H9 (cell line): ENCODE data around the gene ATP2B2. TPM values are rescaled to one million over a fixed set of nuclear protein-coding genes. Genes with fewer than 3 reads are reported as not detected.

ENCODE experiments used
- DNase-seq: peaks from one replicate; pipeline ENCODE4 v3.0.0-alpha.2; 2017
- H2AFZ ChIP-seq: one replicate; pipeline ENCODE4 v1.6.1; 2013; ENCODE audit warnings: mild to moderate bottlenecking, low read length, control low read depth, moderate library complexity
- H2AK5ac ChIP-seq: 2 replicates; pipeline ENCODE4 v1.6.1; 2013; ENCODE audit warnings: low read length, control low read depth, mixed read lengths; ENCODE audit not compliant: insufficient read length
- H2BK120ac ChIP-seq: one replicate; pipeline ENCODE4 v1.6.1; 2013; ENCODE audit warnings: low read depth, mild to moderate bottlenecking, low read length, control low read depth, inconsistent platforms; ENCODE audit not compliant: poor library complexity, severe bottlenecking
- H2BK12ac ChIP-seq: 2 replicates; pipeline ENCODE4 v1.6.1; 2013; ENCODE audit warnings: low read length, control low read depth, mixed read lengths, low read depth; ENCODE audit not compliant: insufficient read length
- H2BK15ac ChIP-seq: 2 replicates; pipeline ENCODE4 v1.6.1; 2013; ENCODE audit warnings: low read depth, low read length, control low read depth
- H2BK20ac ChIP-seq: one replicate; pipeline ENCODE4 v1.6.1; 2013; ENCODE audit warnings: low read depth, mild to moderate bottlenecking, low read length, control low read depth, inconsistent platforms; ENCODE audit not compliant: poor library complexity, severe bottlenecking
- H2BK5ac ChIP-seq: 2 replicates; pipeline ENCODE4 v1.6.1; 2013; ENCODE audit warnings: low read length, control low read depth, mixed read lengths; ENCODE audit not compliant: insufficient read length
- H3K14ac ChIP-seq: 2 replicates; pipeline ENCODE4 v1.6.1; 2013; ENCODE audit warnings: low read length, control low read depth; ENCODE audit not compliant: insufficient read depth
- H3K18ac ChIP-seq: 2 replicates; pipeline ENCODE4 v1.6.1; 2013; ENCODE audit warnings: low read depth, mild to moderate bottlenecking, mixed read lengths, low read length, control low read depth; ENCODE audit not compliant: insufficient read length
- H3K23ac ChIP-seq: 2 replicates; pipeline ENCODE4 v1.6.1; 2013; ENCODE audit warnings: low read length, control low read depth, mixed read lengths, low read depth; ENCODE audit not compliant: insufficient read length
- H3K23me2 ChIP-seq: 2 replicates; pipeline ENCODE4 v1.6.1; 2013; ENCODE audit warnings: low read depth, mild to moderate bottlenecking, mixed read lengths, low read length, control low read depth; ENCODE audit not compliant: insufficient read length, poor library complexity, severe bottlenecking
- H3K27ac ChIP-seq: 2 replicates; pipeline ENCODE4 v1.5.1; 2013; ENCODE audit warnings: low read length, control low read depth, mixed read lengths, low read depth; ENCODE audit not compliant: insufficient read length
- H3K27me3 ChIP-seq: 2 replicates; pipeline ENCODE4 v1.6.1; 2013; ENCODE audit warnings: low read length, control low read depth, inconsistent platforms; ENCODE audit not compliant: insufficient read depth
- H3K4ac ChIP-seq: 2 replicates; pipeline ENCODE4 v1.6.1; 2013; ENCODE audit warnings: low read depth, mild to moderate bottlenecking, control low read depth, inconsistent platforms, low read length, moderate library complexity
- H3K4me1 ChIP-seq: 2 replicates; pipeline ENCODE4 v1.6.1; 2013; ENCODE audit warnings: low read length, control low read depth, inconsistent platforms; ENCODE audit not compliant: insufficient read depth
- H3K4me2 ChIP-seq: 2 replicates; pipeline ENCODE4 v1.6.1; 2013; ENCODE audit warnings: low read length, control low read depth, mixed read lengths; ENCODE audit not compliant: insufficient read length, insufficient read depth
- H3K56ac ChIP-seq: 2 replicates; pipeline ENCODE4 v1.6.1; 2013; ENCODE audit warnings: low read depth, mild to moderate bottlenecking, mixed read lengths, low read length, control low read depth; ENCODE audit not compliant: insufficient read length
- H3K79me1 ChIP-seq: 2 replicates; pipeline ENCODE4 v1.6.1; 2013; ENCODE audit warnings: low read depth, mild to moderate bottlenecking, moderate library complexity, low read length, control low read depth, inconsistent platforms; ENCODE audit not compliant: insufficient read depth, poor library complexity, severe bottlenecking
- H3K79me2 ChIP-seq: 2 replicates; pipeline ENCODE4 v1.6.1; 2013; ENCODE audit warnings: low read length, control low read depth, inconsistent platforms; ENCODE audit not compliant: insufficient read depth
- H3K9ac ChIP-seq: 2 replicates; pipeline ENCODE4 v1.6.1; 2013; ENCODE audit warnings: low read length, control low read depth, mixed read lengths; ENCODE audit not compliant: insufficient read length; ENCODE audit errors: extremely low read depth
- H3K9me3 ChIP-seq: one replicate; pipeline ENCODE4 v1.6.1; 2013; ENCODE audit warnings: low read depth, low read length, inconsistent platforms; ENCODE audit not compliant: control insufficient read depth
- H3T11ph ChIP-seq: one replicate; pipeline ENCODE4 v1.6.1; 2013; ENCODE audit warnings: mild to moderate bottlenecking, low read length, control low read depth, inconsistent platforms
- H4K20me1 ChIP-seq: one replicate; pipeline ENCODE4 v1.6.1; 2013; ENCODE audit not compliant: control insufficient read depth, insufficient read length, insufficient read depth
- H4K5ac ChIP-seq: 2 replicates; pipeline ENCODE4 v1.6.1; 2013; ENCODE audit warnings: low read depth, mild to moderate bottlenecking, mixed read lengths, low read length, control low read depth; ENCODE audit not compliant: insufficient read length
- H4K8ac ChIP-seq: replicated peaks from 2 replicates; pipeline ENCODE4 v1.6.1; 2013; ENCODE audit warnings: low read length, control low read depth, mixed read lengths, low read depth; ENCODE audit not compliant: insufficient read length
- H4K91ac ChIP-seq: 2 replicates; pipeline ENCODE4 v1.6.1; 2013; ENCODE audit warnings: low read depth, mild to moderate bottlenecking, moderate library complexity, mixed read lengths, low read length, control low read depth; ENCODE audit not compliant: insufficient read length
- H3K27ac Mint-ChIP-seq, 3 experiments: 2 replicates in 2 of 3; 3 replicates in 1 of 3; pipeline ENCODE4 v1.8.0; 2020 to 2021; ENCODE audit warnings: mixed read lengths in 3 of 3, mild to moderate bottlenecking in 1 of 3, moderate library complexity in 1 of 3
- H3K27me3 Mint-ChIP-seq: 2 replicates; pipeline ENCODE4 v1.8.0; 2021; ENCODE audit warnings: low read depth, mild to moderate bottlenecking, moderate library complexity, mixed read lengths
- H3K36me3 Mint-ChIP-seq, 3 experiments: 2 replicates in 2 of 3; 3 replicates in 1 of 3; pipeline ENCODE4 v1.8.0; 2020 to 2021; ENCODE audit warnings: low read depth in 3 of 3, mixed read lengths in 3 of 3; ENCODE audit not compliant: insufficient read depth in 1 of 3
- H3K4me1 Mint-ChIP-seq, 2 experiments: 2 replicates each; pipeline ENCODE4 v1.8.0; 2020; ENCODE audit warnings: mixed read lengths in 2 of 2
- H3K4me3 Mint-ChIP-seq, 2 experiments: 2 replicates in 1 of 2; 3 replicates in 1 of 2; pipeline ENCODE4 v1.8.0; 2020 to 2021; ENCODE audit warnings: mild to moderate bottlenecking in 2 of 2, mixed read lengths in 2 of 2, moderate library complexity in 1 of 2
- H3K9me3 Mint-ChIP-seq, 2 experiments: 2 replicates in 1 of 2; 3 replicates in 1 of 2; pipeline ENCODE4 v1.8.0; 2020; ENCODE audit warnings: mild to moderate bottlenecking in 2 of 2, mixed read lengths in 2 of 2, moderate library complexity in 1 of 2
- WGBS: extraction: QIAGEN DNeasy Blood & Tissue Kit; methylation state at CpG from one replicate; pipeline ENCODE4 v1.1.7; 2013; ENCODE audit warnings: missing lambda C conversion rate, low lambda C conversion rate, mixed read lengths; ENCODE audit not compliant: insufficient read length; ENCODE audit errors: extremely low coverage; 5-methylcytosine and 5-hydroxymethylcytosine counted together
- total RNA-seq: library from RNA; stranded (reverse); gene quantifications from 2 replicates; pipeline ENCODE4 v1.2.1, GENCODE V29; 2021
- TF ChIP-seq, protein P1 (sequence below): fragments of 200-600 bp; sonication (generic); conservative IDR thresholded peaks from 3 replicates; pipeline ENCODE4 v1.8.0; 2021; ENCODE audit warnings: antibody characterized with exemption, mild to moderate bottlenecking

The ATP2B2 gene
- total RNA-seq, 1 experiment from 2014 or later, result 0.33 TPM

GRCh38 chr3:10546820-10547263, 41.5 kb upstream of the ATP2B2 start:
- Histone ChIP-seq H3K56ac (no peak overlapping the region), H3K27me3 (no peaks in the 10 kb centered on the region), H4K5ac (no peak overlapping the region), H3K18ac (no peak overlapping the region), H4K20me1 (no peaks in the 10 kb centered on the region), H4K91ac (no peak overlapping the region), H4K8ac (no peak overlapping the region), H3K4ac (no peak overlapping the region), H3K79me2 (no peaks in the 10 kb centered on the region), H3K27ac (no peak overlapping the region), H3T11ph (no peak overlapping the region), H2BK15ac (no peak overlapping the region), H3K23me2 (no peaks in the 10 kb centered on the region), H3K9me3 (no peaks in the 10 kb centered on the region), H2BK5ac (no peak overlapping the region), H3K9ac (no peak overlapping the region), H3K79me1 (no peaks in the 10 kb centered on the region), H2AK5ac (no peak overlapping the region), H2BK120ac (no peak overlapping the region), H2BK12ac (no peak overlapping the region), H2AFZ (no peak overlapping the region), H3K14ac (no peak overlapping the region), H2BK20ac (no peak overlapping the region), H3K23ac (no peak overlapping the region), H3K4me1 (no peaks in the 10 kb centered on the region), H3K4me2 (no peak overlapping the region)
- Mint-ChIP-seq H3K36me3 (no peaks in the 10 kb centered on the region; a peak in 1 of 7 replicates), H3K27ac (no peak overlapping the region; a peak in 1 of 7 replicates), H3K27me3 (peaks cover 11% of the 10 kb centered on the region), H3K4me1 (peaks cover 9 to 20% of the 10 kb centered on the region in 2 experiments), H3K4me3 (no peak overlapping the region), H3K9me3 (peaks cover 12 to 14% of the 10 kb centered on the region in 2 experiments)
- peak; percentile 14 for DNase-seq
- no CpG with 5 or more reads among the region's 14 CpGs for WGBS
- TF ChIP-seq, protein P1, sequence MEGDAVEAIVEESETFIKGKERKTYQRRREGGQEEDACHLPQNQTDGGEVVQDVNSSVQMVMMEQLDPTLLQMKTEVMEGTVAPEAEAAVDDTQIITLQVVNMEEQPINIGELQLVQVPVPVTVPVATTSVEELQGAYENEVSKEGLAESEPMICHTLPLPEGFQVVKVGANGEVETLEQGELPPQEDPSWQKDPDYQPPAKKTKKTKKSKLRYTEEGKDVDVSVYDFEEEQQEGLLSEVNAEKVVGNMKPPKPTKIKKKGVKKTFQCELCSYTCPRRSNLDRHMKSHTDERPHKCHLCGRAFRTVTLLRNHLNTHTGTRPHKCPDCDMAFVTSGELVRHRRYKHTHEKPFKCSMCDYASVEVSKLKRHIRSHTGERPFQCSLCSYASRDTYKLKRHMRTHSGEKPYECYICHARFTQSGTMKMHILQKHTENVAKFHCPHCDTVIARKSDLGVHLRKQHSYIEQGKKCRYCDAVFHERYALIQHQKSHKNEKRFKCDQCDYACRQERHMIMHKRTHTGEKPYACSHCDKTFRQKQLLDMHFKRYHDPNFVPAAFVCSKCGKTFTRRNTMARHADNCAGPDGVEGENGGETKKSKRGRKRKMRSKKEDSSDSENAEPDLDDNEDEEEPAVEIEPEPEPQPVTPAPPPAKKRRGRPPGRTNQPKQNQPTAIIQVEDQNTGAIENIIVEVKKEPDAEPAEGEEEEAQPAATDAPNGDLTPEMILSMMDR, result no peak
